ENCODE data around the gene TMEM87B. TPM values are rescaled to one million over a fixed set of nuclear protein-coding genes. Genes with fewer than 3 reads are reported as not detected.

The TMEM87B gene
- total RNA-seq, 2 donors from 2014 or later: 8.1 to 14.7 TPM

GRCh38 chr2:112155331-112156151 is 100.5 kb downstream of the TMEM87B start:
- no peak for ATAC-seq
- intact Hi-C loops (cut with DNase I): no loop called here

GRCh38 chr2:112156152-112156986 is 101.3 kb downstream of the TMEM87B start:
- DNase-seq (no peak), ATAC-seq (no peak)
- intact Hi-C loops (cut with DNase I): no loop called here

More at GRCh38 chr2:112155331-112156151, 100.5 kb downstream of the TMEM87B start:
- no peak for DNase-seq

DNA sequence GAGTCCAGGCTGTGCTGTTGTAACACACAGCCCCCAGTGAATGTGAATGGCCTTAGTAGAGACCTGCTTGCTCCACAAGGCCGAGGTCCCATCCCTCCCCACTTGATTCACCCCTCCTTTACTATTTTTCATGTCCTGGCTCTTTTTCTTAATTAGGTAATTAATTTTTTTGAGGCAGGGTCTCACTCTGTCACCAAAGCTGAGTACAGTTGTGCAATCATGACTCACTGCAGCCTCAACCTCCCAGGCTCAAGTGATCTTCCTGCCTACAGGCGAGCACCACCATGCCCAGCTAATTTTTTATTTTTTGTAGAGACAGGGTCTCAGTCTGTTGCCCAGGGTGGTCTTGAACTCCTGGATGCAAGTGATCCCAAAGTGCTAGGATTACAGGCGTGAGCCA is 102.4 kb downstream of the TMEM87B start:
- no peak for ATAC-seq
- intact Hi-C loops (cut with DNase I): no loop called here
- no peak for DNase-seq

GRCh38 chr2:112159454-112159921 is 104.4 kb downstream of the TMEM87B start:
- intact Hi-C loops (cut with DNase I): no loop called here
- ATAC-seq (no peak), DNase-seq (no peak)

- ATAC-seq (peak in 1 of 2 donors; percentile 36), DNase-seq (no peak)
- intact Hi-C loops (cut with DNase I): no loop called here
Measured at GRCh38 chr2:112160283-112161250, 105.5 kb downstream of the TMEM87B start.

DNA sequence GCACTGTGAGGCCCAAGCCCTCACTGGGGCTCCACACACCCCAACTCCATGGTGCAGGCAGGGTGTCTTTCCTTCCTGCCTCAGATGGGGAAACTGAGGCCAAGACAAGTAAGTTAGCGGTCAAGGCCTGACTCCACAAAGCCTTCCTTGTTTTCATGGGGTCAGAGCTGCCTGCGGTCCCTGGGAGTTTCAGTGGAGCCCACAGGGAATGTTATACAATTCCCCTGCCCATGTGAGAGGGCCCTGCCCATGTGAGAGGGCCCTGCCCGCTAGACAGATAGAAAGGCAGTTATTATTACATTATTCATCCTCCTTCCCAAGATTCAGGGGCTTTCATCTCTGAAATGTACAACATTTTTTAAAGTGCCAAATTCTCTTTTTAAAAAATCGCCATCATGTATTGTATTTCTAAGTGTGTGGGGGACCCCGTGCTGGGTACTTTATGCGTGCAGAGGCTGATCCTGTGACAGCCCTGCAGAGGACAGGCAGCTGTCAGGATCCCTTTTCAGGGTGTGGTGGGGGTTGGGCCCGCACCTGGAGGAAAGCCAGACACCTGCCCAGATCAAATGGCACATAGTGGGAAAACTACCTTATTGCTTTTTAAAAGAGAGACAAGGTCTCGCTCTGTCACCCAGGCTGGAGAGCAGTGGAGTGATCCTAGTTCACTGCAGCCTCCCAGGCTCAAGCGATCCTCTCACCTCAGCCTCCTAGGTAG is 106.5 kb downstream of the TMEM87B start:
- DNase-seq: no peak
- intact Hi-C loops (cut with DNase I): no loop called here
- no peak for ATAC-seq

- DNase-seq (no peak), ATAC-seq (no peak)
- intact Hi-C loops (cut with DNase I): no loop called here
Measured at GRCh38 chr2:112162341-112162740, 107.3 kb downstream of the TMEM87B start.

GRCh38 chr2:112162956-112163355 is 107.9 kb downstream of the TMEM87B start:
- DNase-seq (no peak), ATAC-seq (no peak)
- intact Hi-C loops (cut with DNase I): no loop called here

DNA sequence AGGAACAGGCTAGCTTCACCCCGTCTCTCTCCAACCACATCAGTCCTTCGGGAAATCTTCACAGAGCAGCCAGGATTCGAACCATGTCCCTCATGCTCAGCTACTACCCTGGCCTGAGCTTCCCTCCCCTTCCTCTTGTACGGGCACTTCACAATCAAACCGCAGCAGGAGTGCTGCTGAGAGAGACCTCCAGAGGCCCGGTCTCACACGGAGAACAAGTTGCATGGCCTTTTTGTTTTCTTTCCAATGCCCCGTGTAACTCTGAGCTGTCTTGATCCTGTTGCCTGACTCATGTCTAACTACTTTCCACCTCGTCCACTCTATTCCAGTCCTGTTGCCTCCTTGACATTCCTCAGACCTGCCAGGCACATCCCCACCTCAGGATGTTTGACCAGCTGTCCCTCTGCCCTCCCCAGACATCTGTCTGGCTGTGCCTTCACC is 108.5 kb downstream of the TMEM87B start:
- intact Hi-C loops (cut with DNase I): no loop called here
- ATAC-seq (no peak), DNase-seq (no peak)

DNA sequence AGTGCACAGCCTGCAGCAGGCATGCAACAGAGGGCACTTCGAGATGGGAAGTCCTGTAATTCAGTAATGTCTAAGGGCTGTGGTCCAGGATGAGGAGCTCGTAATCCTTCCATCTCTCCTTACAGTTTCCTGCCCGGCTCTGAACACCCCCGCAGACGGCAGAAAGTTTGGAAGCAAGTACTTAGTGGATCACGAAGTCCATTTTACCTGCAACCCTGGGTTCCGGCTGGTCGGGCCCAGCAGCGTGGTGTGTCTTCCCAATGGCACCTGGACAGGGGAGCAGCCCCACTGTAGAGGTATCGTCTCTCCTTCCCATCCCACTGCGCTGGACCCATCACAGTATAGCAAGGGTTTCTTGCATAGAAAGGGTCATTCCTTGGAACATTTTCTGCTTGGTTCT is 109.8 kb downstream of the TMEM87B start:
- DNase-seq (no peak), ATAC-seq (no peak)
- intact Hi-C loops (cut with DNase I): no loop called here

DNA sequence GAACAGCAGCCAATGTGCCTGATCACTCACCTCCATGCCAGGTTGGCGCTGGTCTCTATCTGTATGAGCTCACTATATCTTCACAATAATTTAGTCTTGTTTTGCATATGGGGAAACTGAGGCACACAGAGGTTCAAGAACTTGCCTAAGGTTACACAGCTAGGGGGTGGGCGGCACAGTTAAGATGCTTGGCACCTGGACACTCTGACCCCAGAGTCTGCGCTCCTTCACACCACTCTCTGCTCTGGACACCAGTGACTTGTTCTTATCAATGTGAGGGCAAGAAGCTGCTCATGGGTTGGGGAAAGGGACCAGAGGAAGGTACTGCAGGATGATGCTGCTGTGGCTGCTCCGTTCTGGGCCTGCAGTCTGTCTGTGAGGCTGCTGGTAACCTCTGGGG is 110.2 kb downstream of the TMEM87B start:
- ATAC-seq (no peak), DNase-seq (no peak)
- intact Hi-C loops (cut with DNase I): no loop called here

- intact Hi-C loops (cut with DNase I): no loop called here
- DNase-seq (no peak), ATAC-seq (no peak)
Measured at GRCh38 chr2:112166806-112167499, 111.9 kb downstream of the TMEM87B start.

DNA sequence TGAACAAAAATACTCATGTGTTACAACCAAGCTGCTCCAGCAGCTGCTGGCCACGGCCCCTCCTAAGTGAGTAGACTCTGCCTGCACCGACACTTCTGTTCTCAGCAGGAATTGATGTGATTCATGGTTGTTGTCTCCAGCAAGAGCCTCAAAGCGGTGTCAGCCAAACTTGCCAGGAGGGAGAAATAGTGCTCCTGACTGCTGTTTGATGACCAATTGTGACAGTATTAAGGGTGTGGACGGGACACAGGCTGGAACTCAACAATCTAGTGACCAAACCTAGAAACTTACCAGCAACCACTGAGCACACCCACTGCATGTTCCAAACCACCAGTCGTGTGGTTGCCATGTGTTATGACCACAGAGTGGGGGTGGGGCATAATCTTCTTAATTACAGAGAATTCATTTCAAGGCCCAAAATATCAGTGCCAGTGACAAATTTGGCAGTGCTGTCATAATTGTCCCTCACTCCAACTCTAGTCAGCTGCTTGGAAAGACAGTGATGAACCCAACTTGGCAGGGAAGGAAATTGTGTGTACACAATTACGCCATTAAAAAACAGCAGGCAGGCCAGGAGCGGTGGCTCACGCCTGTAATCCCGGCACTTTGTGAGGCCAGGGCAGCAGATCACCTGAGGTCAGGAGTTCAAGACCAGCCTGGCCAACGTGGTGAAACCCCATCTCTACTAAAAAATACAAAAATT is 113.5 kb downstream of the TMEM87B start:
- intact Hi-C loops (cut with DNase I): no loop called here
- DNase-seq: no peak
- no peak for ATAC-seq

Measured in left cardiac atrium (tissue), 4 donors.